Hematopoietic multipotent progenitor cell (in vitro differentiated cells): ENCODE measurements around the gene THUMPD3. TPM values are rescaled to one million over a fixed set of nuclear protein-coding genes. Genes with fewer than 3 reads are reported as not detected.

Experiments used
- DNase-seq, 3 donors: peaks; one replicate each; pipeline ENCODE4 v3.0.0-alpha.2; 2011 to 2015; ENCODE audit warnings: low read depth in 2 of 3, low spot score in 2 of 3
- total RNA-seq: library from RNA; depleted of rRNA; stranded (reverse); fragments of >200 nt; gene quantifications from one replicate; pipeline ENCODE4 v1.2.3, GENCODE V29; 2012

The THUMPD3 gene
- total RNA-seq, 1 donor = 24.5 TPM

GRCh38 chr3:9396632-9397331 lies 33.9 kb downstream of the THUMPD3 start:
- peak; percentile 94 to 99 (median 99) for DNase-seq

- DNase-seq = peak; percentile 93 to 98 (median 97)
Measured at GRCh38 chr3:9397332-9397905, 34.6 kb downstream of the THUMPD3 start, which contains the start of gene SETD5. TSS of gene SETD5 (plus strand) at chr3:9397615. CDS start at chr3:9428939, 31,324 bp downstream.

GRCh38 chr3:9397906-9398699 lies 35.2 kb downstream of the THUMPD3 start:
- DNase-seq = peak in 2 of 3 donors; percentile 29 to 47

GRCh38 chr3:9398700-9399336 lies 36.0 kb downstream of the THUMPD3 start:
- peak in 2 of 3 donors; percentile 43 to 63 for DNase-seq

GRCh38 chr3:9399337-9399703 lies 36.5 kb downstream of the THUMPD3 start:
- no peak for DNase-seq

- DNase-seq = peak in 2 of 3 donors; percentile 33 to 42
Measured at GRCh38 chr3:9399746-9400145, 36.9 kb downstream of the THUMPD3 start.

GRCh38 chr3:9400616-9401015 lies 37.8 kb downstream of the THUMPD3 start:
- no peak for DNase-seq

- DNase-seq = no peak
Measured at GRCh38 chr3:9401986-9402385, 39.1 kb downstream of the THUMPD3 start.

- no peak for DNase-seq
Measured at GRCh38 chr3:9402410-9403228, 39.8 kb downstream of the THUMPD3 start.

- DNase-seq = no peak
Measured at GRCh38 chr3:9403463-9403862, 40.6 kb downstream of the THUMPD3 start.

GRCh38 chr3:9404680-9405079 lies 41.8 kb downstream of the THUMPD3 start:
- peak in 2 of 3 donors; percentile 25 to 27 for DNase-seq

GRCh38 chr3:9405756-9406155 lies 42.9 kb downstream of the THUMPD3 start:
- no peak for DNase-seq

- DNase-seq = no peak
Measured at GRCh38 chr3:9406856-9407626, 44.2 kb downstream of the THUMPD3 start.

GRCh38 chr3:9408061-9408460 lies 45.2 kb downstream of the THUMPD3 start:
- DNase-seq = no peak

- DNase-seq = no peak
Measured at GRCh38 chr3:9408546-9408945, 45.7 kb downstream of the THUMPD3 start.

GRCh38 chr3:9409981-9410854 lies 47.4 kb downstream of the THUMPD3 start:
- DNase-seq = peak in 1 of 3 donors; percentile 28

GRCh38 chr3:9411302-9411701 lies 48.4 kb downstream of the THUMPD3 start:
- no peak for DNase-seq

GRCh38 chr3:9412293-9412692 lies 49.4 kb downstream of the THUMPD3 start:
- DNase-seq = no peak
